GM18519 (cell line): ENCODE measurements around the gene ZDHHC9.

Experiments used
- ATAC-seq: cut with Tn5 transposase; IDR thresholded peaks from one replicate; pipeline ENCODE4 v1.9.1; 2021; ENCODE audit warnings: mild to moderate bottlenecking, moderate library complexity; ENCODE audit not compliant: unreplicated experiment, low FRiP score

ZDHHC9 gene

DNA sequence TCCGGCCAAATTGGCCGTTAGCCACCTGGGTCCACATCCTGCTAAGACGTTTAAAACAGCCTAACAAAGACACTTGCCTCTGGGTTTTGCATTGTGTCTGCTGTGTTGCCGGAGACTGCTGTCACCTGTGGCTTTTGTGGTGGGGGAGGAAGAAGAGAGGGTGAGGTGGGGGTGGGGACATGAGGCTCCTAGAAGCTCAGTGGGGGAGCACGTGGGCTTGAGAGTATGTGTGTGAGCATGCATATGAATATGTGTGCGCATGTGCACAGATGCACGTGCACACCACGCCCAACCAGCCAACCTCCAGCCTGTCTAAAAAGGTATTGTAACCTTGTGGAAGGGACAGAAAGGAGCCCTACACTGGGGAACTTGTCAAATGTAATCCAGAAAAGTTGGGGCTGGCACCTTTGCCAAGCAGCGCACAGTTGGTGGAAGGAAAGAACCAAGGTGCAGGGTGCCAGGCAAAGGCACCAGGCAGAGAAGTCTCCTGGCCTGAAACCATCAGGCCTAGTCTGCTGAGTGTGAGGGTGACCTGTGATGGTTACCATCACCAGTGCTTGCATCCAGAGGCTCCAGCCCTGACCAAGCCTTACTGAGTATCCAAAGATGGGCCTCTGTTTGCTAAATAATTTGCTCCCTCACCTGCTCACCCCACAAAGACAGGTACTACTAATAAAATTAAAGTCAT, 74.1 kb downstream of the ZDHHC9 start:
- peak; percentile 34 for ATAC-seq

DNA sequence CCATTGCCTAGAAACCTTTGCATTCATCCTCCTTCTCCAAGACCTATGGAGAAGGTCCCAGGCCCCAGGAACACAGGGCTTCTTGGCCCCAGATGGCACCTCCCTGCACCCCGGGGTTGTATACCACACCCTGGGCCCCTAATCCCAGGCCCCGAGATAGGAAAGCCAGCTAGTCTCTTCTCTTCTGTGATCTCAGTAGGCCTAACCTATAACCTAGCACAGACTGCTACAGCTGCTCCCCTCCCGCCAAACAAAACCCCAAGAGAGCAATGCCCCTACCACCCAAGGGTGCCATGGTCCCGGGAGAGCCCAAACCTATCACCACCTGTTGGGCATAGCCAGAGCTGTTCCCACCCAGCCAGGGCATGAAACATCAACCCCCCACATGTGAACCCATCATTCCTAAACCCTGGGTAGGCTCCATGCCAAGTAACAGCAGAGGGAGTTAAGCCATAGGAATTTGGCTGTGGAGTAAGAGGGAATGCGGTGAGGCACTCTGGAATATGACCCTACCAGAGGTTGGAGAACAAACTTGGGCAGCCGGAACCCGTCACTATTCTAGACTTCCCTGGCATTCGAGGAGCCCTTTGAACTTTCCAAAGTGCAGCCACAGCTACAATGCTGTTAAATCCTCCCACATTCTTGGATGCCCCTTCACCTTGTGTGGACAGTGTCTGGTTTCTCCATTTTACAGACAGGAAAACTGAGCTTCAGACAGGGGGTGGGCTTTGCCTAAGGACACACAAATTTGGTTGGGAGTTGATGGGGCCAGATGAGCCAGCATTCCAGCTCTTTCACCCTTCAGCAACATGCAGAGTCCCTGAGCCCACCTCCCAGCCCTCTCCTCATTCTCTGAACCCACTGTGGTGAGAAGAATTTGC, 74.9 kb downstream of the ZDHHC9 start:
- ATAC-seq = no peak

DNA sequence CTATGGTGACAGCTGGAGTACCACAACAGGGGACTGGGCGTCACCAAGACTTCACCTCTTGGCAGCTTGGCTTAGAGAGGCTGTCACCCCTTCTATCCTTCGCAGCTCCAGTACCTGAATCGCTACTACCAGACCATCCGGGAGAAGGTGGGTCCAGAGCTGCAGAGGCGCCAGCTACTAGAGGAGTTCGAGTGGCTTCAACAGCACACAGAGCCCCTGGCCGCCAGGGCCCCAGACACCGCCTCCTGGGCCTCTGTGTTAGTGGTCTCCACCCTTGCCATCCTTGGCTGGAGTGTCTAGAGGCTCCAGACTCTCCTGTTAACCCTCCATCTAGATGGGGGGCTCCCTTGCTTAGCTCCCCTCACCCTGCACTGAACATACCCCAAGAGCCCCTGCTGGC, 75.5 kb downstream of the ZDHHC9 start:
- no peak for ATAC-seq

DNA sequence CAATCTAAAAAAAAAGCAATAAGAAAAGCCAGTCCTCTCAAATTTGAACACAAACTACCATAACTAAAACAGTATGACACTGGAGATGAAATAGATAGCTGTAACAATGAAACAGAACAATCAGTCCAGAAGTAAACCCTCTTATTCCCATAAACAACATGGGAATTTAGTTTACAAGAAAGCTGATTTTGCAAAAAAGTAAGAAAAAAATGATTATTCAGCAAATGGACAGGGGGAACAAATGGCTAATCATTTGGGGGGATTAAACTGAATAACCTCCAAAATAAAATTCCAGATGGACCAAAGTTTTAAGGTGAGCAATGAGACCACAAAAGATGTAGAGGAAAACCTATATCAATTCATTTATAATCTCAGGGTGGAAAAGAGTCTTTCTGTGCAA, 80.0 kb downstream of the ZDHHC9 start:
- no peak for ATAC-seq

DNA sequence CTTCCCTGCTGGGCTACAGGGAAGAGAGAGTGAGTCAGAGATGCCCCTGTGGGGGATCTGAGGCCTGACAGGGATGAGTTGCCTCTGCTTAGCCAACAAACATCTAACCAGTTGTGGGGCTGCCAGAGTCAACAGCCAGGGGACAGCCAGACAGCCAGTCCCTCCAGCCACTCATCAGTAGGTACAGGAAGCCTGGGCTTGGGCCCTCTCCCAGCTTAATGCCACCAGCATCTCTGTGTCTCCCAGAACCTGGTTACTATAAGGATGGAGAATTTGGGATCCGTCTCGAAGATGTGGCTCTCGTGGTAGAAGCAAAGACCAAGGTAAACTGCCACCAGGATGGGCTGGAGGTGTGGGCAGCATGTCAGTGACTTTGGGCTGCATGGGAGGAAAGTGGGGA, 81.2 kb downstream of the ZDHHC9 start:
- ATAC-seq = no peak

DNA sequence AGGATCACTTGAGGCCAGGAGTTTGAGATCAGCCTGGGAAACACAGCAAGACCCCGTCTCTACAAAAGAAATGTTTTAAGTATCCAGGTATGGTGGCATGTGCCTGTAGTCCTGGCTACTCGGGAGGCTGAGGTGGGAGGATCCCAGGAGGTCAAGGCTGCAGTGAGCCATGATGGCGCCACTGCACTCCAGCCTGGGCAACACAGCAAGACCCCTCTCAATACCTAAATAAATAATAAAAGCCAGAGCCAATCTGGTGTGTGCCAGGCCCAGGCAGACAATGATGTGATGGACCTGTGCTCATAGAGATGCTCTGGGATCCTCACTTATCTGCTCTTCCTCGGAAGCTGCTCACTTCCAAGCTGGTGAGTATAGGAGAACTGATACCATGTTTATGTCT, 82.1 kb downstream of the ZDHHC9 start:
- no peak for ATAC-seq

DNA sequence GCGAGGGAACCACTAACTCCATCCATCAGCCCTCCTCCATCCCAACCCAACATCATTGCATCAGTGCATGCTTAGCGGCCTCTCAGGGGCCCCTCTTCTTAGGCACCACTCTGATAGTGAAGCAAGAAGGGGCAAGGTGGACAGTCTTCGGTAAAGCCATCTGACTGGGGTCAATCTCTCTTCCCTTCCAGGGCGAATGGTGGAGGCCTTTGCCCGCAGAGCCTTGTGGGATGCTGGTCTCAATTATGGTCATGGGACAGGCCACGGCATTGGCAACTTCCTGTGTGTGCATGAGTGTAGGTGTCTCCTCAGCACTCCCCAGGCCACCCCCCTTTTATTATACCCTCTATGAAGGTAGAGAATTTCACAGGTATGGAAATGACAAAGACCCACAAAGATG, 82.7 kb downstream of the ZDHHC9 start:
- no peak for ATAC-seq

DNA sequence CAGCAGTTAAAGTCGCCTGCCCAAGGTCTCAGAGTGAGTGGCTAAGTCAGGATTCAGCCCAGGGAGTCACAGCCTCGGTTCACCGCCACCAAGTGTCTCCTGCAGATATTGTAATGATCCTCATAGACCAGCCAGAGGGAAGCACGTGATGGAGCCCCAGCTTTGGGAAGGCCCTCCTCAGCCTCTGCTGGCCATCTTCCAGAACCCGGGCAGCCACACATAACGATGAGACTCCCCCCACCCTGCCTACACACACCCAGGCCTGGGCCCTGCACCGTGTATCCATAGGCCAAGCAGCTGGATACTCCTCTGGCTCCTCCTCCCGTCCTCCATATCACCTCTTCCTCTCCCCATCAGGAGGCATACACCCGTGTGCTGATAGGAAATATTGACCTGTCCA, 83.5 kb downstream of the ZDHHC9 start:
- ATAC-seq = no peak

DNA sequence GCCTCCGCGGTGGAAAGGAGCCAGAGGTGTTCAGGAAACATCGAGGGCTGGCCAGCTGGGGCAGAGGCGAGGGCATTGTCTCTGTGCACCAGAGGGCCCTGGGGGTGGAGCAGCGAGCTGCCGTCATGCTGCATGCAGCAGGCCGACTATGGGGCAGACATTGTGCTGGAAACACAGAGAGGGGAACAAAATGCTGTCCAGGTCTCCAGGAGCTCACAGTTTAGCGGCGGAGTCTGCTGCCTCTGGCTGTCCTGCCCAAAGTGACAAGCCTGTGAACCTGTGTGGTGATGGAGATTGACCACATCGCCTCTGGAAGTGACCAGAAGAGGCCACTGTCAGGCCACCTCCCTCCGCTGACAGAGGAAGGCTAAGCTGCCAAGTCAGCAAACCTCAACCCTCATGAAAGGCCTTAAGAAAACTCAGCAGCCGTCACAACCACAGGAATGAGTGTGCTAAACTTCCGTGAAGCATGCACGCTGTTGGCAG, 84.1 kb downstream of the ZDHHC9 start:
- no peak for ATAC-seq

DNA sequence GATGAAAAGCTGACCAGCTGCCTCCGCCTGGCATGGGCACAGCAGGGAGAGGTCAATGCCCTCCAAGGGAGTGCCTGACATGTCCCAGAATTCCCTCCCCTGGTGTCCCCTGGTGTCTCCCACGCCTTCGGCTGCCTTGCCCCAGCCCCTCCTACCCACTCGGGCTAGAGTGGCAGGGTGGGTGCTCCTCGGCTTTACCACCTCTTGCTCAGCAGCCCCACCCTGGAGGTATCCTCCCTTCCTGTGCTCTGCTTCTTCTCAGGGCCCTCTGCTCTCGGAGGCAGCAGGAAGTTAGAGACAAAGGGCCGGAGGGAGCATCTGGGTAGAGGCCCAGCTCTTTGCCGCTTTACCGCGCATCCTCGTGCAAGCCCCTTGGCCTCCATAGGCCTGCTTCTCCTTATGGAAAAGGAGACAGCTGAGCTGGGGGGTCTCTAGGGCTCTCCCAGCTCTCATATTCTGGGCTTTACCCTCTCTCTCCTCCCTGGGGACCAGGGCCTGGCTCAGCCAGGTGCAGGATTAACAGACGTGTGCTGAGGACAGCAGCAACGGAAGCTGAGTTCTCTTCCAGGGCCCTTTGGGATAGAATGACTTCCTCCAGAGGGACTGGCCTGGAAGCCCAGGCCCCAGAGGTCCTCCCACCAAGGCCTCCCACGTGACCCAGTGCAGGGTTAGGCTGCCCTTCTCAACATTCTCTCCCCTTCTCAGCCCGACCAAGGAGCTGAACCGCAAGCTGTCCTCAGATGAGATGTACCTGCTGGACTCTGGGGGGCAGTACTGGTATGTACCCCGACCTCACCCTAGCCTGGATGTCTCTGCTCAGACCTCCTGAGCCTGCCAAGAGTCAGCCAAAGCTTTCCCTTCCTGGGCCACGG, 87.7 kb downstream of the ZDHHC9 start:
- ATAC-seq = no peak

DNA sequence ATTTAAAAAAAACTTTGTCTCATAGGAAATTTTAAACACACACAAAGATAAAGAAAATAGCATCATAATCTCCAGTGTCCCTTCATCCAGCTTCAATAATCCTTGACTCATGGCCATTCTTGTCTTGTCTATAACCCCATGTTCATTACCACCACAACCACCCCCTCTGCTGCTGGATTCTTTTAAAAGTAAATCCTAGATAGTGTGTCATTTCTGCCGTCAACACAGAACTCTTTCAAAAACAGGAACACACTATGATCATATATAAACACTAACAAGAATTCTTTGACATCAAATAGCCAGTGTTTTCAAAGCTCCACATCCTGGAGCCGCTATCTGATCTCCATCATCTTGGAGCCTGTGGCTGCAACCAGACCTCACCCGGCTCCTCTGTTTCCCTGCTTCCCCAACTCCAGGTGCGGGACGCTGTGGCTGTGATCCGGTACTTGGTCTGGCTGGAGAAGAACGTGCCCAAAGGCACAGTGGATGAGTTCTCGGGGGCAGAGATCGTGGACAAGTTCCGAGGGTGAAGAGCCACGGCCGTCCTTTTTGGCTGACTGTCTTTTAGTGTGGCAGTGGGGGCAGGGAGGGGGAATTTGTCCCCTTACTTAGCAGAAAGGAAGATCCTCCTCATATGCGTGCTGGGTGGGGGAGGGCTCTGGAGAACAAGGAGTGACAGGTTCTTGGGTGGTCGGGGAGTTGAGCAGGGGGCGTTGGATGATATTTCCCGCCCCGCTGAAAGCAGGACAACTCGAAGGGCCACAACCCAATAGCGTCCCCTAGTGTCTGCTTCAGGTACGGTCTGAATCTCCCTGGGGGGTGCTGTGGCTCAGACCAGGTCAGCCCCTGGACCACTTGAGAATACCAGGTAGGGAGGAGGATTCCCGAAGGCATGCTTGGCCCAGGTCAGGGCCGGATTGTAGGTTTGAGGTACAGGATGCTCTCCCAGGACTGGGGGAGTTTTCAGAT, 89.3 kb downstream of the ZDHHC9 start:
- no peak for ATAC-seq
